ENCODE data around the gene CLDN24.

The CLDN24 gene

DNA sequence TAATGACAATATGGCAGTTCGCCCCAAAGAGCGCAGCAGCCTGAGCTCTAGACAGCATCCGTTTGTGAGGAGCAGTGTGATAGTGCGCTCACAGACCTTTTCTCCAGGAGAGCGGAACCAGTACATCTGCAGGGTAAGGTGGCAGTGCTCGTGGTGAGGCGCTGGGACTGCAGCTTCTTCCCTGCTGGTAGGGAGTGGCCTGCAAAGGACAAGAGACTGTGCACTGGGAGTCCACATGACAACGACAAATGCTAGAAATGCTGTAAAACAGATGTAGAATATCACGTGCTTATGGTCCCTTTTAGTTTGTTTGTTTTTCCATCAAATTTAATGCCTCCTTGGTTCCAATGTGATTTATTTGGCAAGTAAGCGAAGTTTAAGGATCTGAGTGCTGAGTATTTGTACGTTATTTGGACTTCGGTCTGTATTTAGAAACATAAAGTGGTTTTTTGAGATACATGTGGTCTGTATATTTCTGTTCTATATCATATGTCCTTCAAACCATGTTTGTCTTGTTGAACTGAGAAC is 37.9 kb downstream of the CLDN24 start:
- no peak for DNase-seq (ENCODE audit: low spot score)

- no peak for DNase-seq (ENCODE audit: low spot score)
Measured at GRCh38 chr4:183276106-183276505, 46.1 kb downstream of the CLDN24 start.

- DNase-seq (ENCODE audit: low spot score), result no peak
Measured at GRCh38 chr4:183272384-183272783, 49.8 kb downstream of the CLDN24 start.
